ENCODE measurements around the gene ACAD10. TPM values are rescaled to one million over a fixed set of nuclear protein-coding genes. Genes with fewer than 3 reads are reported as not detected.
"Not testable (repeated sequence)": the region's sequence is repeated elsewhere in the genome, so short reads cannot be mapped to it uniquely, and the experiment has no call there.

ACAD10 gene
- polyA plus RNA-seq, 1 experiment: 17.0 TPM

GRCh38 chr12:111720457-111720856 is 34.6 kb downstream of the ACAD10 start:
- no peak overlapping the region for H3K27ac ChIP-seq (ENCODE audit: low read depth, low read length)
- ChIA-PET CTCF (interaction anchor here (1.0 to 1.2 kb wide), 3 partner anchors 33 to 269 kb away, joined by 3 to 4 read pairs (median 3); no protein-coding TSS in a partner anchor), POLR2A (no interaction called here)
- H3K4me3 ChIP-seq (ENCODE audit: low read depth, low read length): no peak overlapping the region
- DNase-seq (ENCODE audit: low read depth, low spot score): no peak
- no peaks in the 10 kb centered on the region for H3K27me3 ChIP-seq (ENCODE audit: control insufficient read depth, insufficient read depth, low read length)
- TF ChIP-seq CTCF (IDR thresholded peaks at IDR 0.05; ENCODE audit: low read depth, low read length): no peak
- no peaks in the 10 kb centered on the region for H3K9me3 ChIP-seq (ENCODE audit: control insufficient read depth, insufficient read depth, low read length)

- POLR2A ChIA-PET; H3K9me3 ChIP-seq (ENCODE audit: control insufficient read depth, insufficient read depth, low read length); CTCF ChIA-PET; H3K27me3 ChIP-seq (ENCODE audit: control insufficient read depth, insufficient read depth, low read length); H3K4me3 ChIP-seq (ENCODE audit: low read depth, low read length); DNase-seq (ENCODE audit: low read depth, low spot score); H3K27ac ChIP-seq (ENCODE audit: low read depth, low read length): not testable (repeated sequence)
Measured at GRCh38 chr12:111723646-111724360, 38.0 kb downstream of the ACAD10 start.

DNA sequence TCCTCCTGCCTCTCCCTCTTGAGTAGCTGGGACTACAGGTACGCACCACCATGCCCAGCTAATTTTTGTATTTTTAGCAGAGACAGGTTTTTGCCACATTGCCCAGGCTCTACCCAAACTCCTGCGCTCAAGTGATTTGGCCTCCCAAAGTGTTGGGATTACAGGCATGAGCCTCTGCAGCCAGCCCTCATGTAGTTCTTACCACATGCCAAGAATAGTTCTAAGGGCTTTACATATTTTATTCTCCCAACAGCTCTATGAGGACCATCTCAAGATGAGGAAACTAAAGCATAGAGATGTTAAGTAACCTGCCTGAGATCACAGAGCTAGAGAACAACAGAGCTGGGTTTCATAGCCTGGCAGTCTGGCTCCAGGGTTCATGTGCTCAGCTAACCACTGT is 42.9 kb downstream of the ACAD10 start:
- ChIA-PET CTCF (no interaction called here), POLR2A (no interaction called here)
- no peak overlapping the region for H3K4me3 ChIP-seq (ENCODE audit: low read depth, low read length)
- no peak overlapping the region for H3K27ac ChIP-seq (ENCODE audit: low read depth, low read length)
- H3K9me3 ChIP-seq (ENCODE audit: control insufficient read depth, insufficient read depth, low read length): no peaks in the 10 kb centered on the region
- TF ChIP-seq CTCF (IDR thresholded peaks at IDR 0.05; ENCODE audit: low read depth, low read length): no peak
- no peaks in the 10 kb centered on the region for H3K27me3 ChIP-seq (ENCODE audit: control insufficient read depth, insufficient read depth, low read length)
- DNase-seq (ENCODE audit: low read depth, low spot score): no peak

GRCh38 chr12:111730420-111730819 is 44.6 kb downstream of the ACAD10 start:
- Histone ChIP-seq H3K9me3 (ENCODE audit: control insufficient read depth, insufficient read depth, low read length) (no peaks in the 10 kb centered on the region), H3K27me3 (ENCODE audit: control insufficient read depth, insufficient read depth, low read length) (no peaks in the 10 kb centered on the region), H3K27ac (ENCODE audit: low read depth, low read length) (no peak overlapping the region), H3K4me3 (ENCODE audit: low read depth, low read length) (no peak overlapping the region)
- no peak for TF ChIP-seq CTCF (IDR thresholded peaks at IDR 0.05; ENCODE audit: low read depth, low read length)
- CTCF ChIA-PET: no interaction called here
- POLR2A ChIA-PET: interaction anchor here (0.6 kb wide), 1 partner anchor 1769 kb away, joined by 4 read pairs; no protein-coding TSS in a partner anchor
- no peak for DNase-seq (ENCODE audit: low read depth, low spot score)

- no peak for DNase-seq (ENCODE audit: low read depth, low spot score)
- no peaks in the 10 kb centered on the region for H3K27me3 ChIP-seq (ENCODE audit: control insufficient read depth, insufficient read depth, low read length)
- POLR2A ChIA-PET: no interaction called here
- CTCF ChIA-PET: no interaction called here
- no peaks in the 10 kb centered on the region for H3K9me3 ChIP-seq (ENCODE audit: control insufficient read depth, insufficient read depth, low read length)
- no peak for TF ChIP-seq CTCF (IDR thresholded peaks at IDR 0.05; ENCODE audit: low read depth, low read length)
- no peak overlapping the region for H3K4me3 ChIP-seq (ENCODE audit: low read depth, low read length)
- H3K27ac ChIP-seq (ENCODE audit: low read depth, low read length): no peak overlapping the region
Measured at GRCh38 chr12:111732786-111733185, 46.9 kb downstream of the ACAD10 start.

All from AG04450 (cell line).